Colonic mucosa (tissue), 4 donors: ENCODE data around the gene GLI1. TPM values are rescaled to one million over a fixed set of nuclear protein-coding genes. Genes with fewer than 3 reads are reported as not detected.
A peak's percentile ranks its signal among the peaks of the same experiment; 100 is the strongest.
"Not testable (repeated sequence)": the region's sequence is repeated elsewhere in the genome, so short reads cannot be mapped to it uniquely, and the experiment has no call there.

Experiments
- DNase-seq: peaks from one replicate; pipeline ENCODE4 v3.0.0-alpha.2; 2020
- H3K27ac ChIP-seq: fragments of 200-600 bp; one replicate; pipeline ENCODE4 v1.8.0; 2021
- H3K27me3 ChIP-seq: fragments of 200-600 bp; one replicate; pipeline ENCODE4 v1.8.0; 2021
- H3K36me3 ChIP-seq: fragments of 200-600 bp; one replicate; pipeline ENCODE4 v1.8.0; 2021
- H3K4me1 ChIP-seq: fragments of 200-600 bp; one replicate; pipeline ENCODE4 v1.8.0; 2021; ENCODE audit warnings: mild to moderate bottlenecking
- H3K4me3 ChIP-seq: fragments of 200-600 bp; one replicate; pipeline ENCODE4 v1.8.0; 2021
- H3K9ac ChIP-seq, 2 donors: one replicate each; pipeline ENCODE4 v1.7.0; 2013; ENCODE audit warnings: control low read depth in 2 of 2, low read depth in 2 of 2, low read length in 2 of 2
- H3K9me3 ChIP-seq: fragments of 200-600 bp; one replicate; pipeline ENCODE4 v1.8.0; 2021
- CTCF ChIP-seq: fragments of 200-600 bp; IDR thresholded peaks from one replicate; pipeline ENCODE4 v1.8.0; 2022; ENCODE audit warnings: antibody characterized with exemption, mild to moderate bottlenecking
- intact Hi-C: fragments of 100-400 bp; cut with DNase I; formaldehyde crosslinking; loops from one replicate; pipeline ENCODE4 v1.14.1; 2022
- total RNA-seq, 2 donors: library from RNA; stranded (reverse); fragmentation: NEBNext Ultra II Directional in 1 of 2; extraction: Animal tissue kit (Norgen Biotek cat#: 25700) in 1 of 2; gene quantifications; one replicate each; pipeline ENCODE4 v1.2.1, GENCODE V29; 2021
- donor health status: healthy.
- donor health status: DM: no; HTN: no; CAD: no.
- donor health status: DM: no; HTN: no; CAD: no.

Gene GLI1
- total RNA-seq: 1 to 10 TPM; 1.4 to 2.0 TPM

DNA sequence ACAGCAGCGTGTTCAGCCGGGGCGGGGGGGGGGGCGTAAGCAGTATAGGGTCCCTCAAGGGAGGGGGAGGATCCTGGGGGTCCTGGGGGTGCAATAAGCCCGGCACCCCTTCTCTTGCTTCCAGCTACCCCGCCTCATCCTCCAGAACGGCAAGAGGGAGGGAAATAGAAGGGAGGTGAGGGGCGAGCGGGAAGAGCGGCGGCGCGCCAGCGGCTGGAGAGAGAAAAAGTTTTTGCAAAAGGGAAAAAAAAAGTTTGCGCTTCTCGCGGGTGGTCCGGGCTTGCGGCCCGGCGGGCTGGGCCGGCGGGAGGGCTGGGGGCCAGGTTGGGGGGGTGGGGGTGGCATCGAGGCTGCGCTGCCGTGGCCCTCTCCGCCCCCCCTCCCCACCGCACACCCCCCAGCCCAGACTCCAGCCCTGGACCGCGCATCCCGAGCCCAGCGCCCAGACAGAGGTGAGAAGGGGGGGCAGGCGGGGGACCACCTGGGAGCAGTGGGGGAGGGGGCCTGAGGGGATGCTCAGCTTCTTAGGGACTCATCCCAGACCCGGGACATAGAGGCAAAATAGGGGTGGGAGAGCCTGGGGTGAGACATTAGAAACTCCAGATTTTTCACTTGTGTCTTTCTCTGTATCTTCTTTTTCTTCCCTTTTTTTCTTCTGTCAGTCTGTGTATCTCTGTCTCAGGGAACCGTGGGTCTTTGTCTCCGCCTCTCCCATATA is at the start of gene GLI1:
TSS of gene GLI1 (plus strand) at position 36 of the 718 bp plus-strand sequence. CDS start 3,907 bp downstream, outside the sequence.
- TF ChIP-seq CTCF: no peak
- peak within 1 kb of the TSS; percentile 75 to 81 for H3K9ac ChIP-seq
- H3K4me1 ChIP-seq: peaks cover 7% of the 10 kb centered on the region
- H3K36me3 ChIP-seq: no peaks in the 10 kb centered on the region
- DNase-seq: no peak
- peak within 1 kb of the TSS; percentile 56 for H3K4me3 ChIP-seq
- peak within 1 kb of the TSS; percentile 64 for H3K27ac ChIP-seq
- H3K27me3 ChIP-seq: peaks cover 5% of the 10 kb centered on the region
- no peaks in the 10 kb centered on the region for H3K9me3 ChIP-seq
- intact Hi-C loops: loop anchor here (5.0 kb wide), 1 partner anchor 162 kb away; no protein-coding TSS in a partner anchor

DNA sequence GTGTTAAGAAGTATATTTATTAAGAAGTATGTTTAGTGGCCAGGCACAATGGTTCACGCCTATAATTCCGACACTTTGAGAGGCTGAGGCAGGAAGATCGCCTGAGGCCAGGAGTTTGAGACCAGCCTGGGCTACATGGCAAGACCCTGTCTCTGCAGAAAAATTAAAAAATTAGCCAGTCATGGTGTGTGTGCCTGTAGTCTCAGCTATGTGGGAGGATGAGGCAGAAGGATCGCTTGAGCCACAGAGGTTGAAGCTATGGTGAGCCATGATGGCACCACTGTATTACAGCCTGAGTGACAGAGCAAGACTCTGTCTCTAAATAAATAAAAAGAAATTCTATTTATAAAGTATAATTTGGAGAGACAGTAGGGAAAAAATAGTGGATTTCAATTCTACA is 49.1 kb upstream of the GLI1 start:
- Histone ChIP-seq H3K4me3 (no peak overlapping the region), H3K9me3 (no peaks in the 10 kb centered on the region), H3K27ac (no peak overlapping the region), H3K27me3 (no peaks in the 10 kb centered on the region), H3K4me1 (no peaks in the 10 kb centered on the region), H3K36me3 (no peaks in the 10 kb centered on the region), H3K9ac (no peak overlapping the region)
- intact Hi-C loops: no loop called here
- TF ChIP-seq CTCF: no peak
- DNase-seq: no peak

DNA sequence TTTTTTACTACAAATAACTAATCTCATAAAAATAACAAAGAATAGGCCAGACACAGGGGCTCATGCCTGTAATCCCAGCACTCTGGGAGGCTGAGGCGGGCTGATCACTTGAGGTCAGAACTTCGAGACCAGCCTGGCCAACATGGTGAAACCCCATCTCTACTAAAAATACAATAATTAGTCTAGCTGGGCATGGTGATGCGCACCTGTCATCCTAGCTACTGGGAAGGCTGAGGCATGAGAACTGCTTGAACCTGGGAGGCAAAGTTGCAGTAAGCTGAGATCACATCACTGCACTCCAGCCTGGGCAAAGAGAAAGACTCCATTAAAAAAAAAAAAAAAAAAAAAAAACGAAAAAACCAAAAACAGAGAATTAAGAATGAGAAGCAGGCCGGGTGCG is 45.4 kb upstream of the GLI1 start:
- H3K36me3 ChIP-seq, H3K27me3 ChIP-seq, H3K9ac ChIP-seq, H3K4me3 ChIP-seq, H3K27ac ChIP-seq, DNase-seq, H3K9me3 ChIP-seq, H3K4me1 ChIP-seq, intact Hi-C loops: not testable (repeated sequence)

- H3K27me3 ChIP-seq: no peaks in the 10 kb centered on the region
- H3K36me3 ChIP-seq: no peaks in the 10 kb centered on the region
- H3K27ac ChIP-seq: no peak overlapping the region
- no peaks in the 10 kb centered on the region for H3K9me3 ChIP-seq
- no peak for TF ChIP-seq CTCF
- no peak overlapping the region for H3K4me3 ChIP-seq
- no peaks in the 10 kb centered on the region for H3K4me1 ChIP-seq
- no peak for DNase-seq
- H3K9ac ChIP-seq: no peak overlapping the region
- intact Hi-C loops: no loop called here
These were observed 44.5 kb upstream of the GLI1 start for GRCh38 chr12:57415088-57415487.

GRCh38 chr12:57416039-57416996 is 43.3 kb upstream of the GLI1 start:
- Histone ChIP-seq H3K9ac (no peak overlapping the region), H3K4me1 (no peaks in the 10 kb centered on the region), H3K27me3 (no peaks in the 10 kb centered on the region), H3K36me3 (no peaks in the 10 kb centered on the region), H3K9me3 (no peaks in the 10 kb centered on the region), H3K27ac (no peak overlapping the region), H3K4me3 (no peak overlapping the region)
- TF ChIP-seq CTCF: no peak
- intact Hi-C loops: no loop called here
- DNase-seq: no peak
